GM06990 (cell line): Measurements from ENCODE around the gene EXOC2.
A peak's percentile ranks its signal among the peaks of the same experiment; 100 is the strongest.

Experiments
- DNase-seq: peaks from one replicate; pipeline ENCODE4 v3.0.0-alpha.2; 2011; ENCODE audit not compliant: insufficient read length; ENCODE audit errors: extremely low read depth
- H3K27me3 ChIP-seq: replicated peaks from 2 replicates; pipeline ENCODE4 v1.6.0; 2011; ENCODE audit warnings: low read length; ENCODE audit not compliant: control insufficient read depth, insufficient read depth
- H3K36me3 ChIP-seq: 2 replicates; pipeline ENCODE4 v1.5.1; 2011; ENCODE audit warnings: low read length; ENCODE audit not compliant: control insufficient read depth, insufficient read depth
- H3K4me3 ChIP-seq: replicated peaks from 2 replicates; pipeline ENCODE4 v1.5.1; 2011; ENCODE audit warnings: low read depth, mild to moderate bottlenecking, control low read depth, low read length
- CTCF ChIP-seq: IDR thresholded peaks from 2 replicates; pipeline ENCODE4 v1.5.1; 2011; ENCODE audit warnings: low read length, control low read depth, mild to moderate bottlenecking, inconsistent platforms; ENCODE audit not compliant: insufficient read depth, poor library complexity, severe bottlenecking

Gene EXOC2

GRCh38 chr6:475314-475713, 217.6 kb downstream of the EXOC2 start:
- Histone ChIP-seq H3K27me3 (no peaks in the 10 kb centered on the region), H3K4me3 (no peak overlapping the region), H3K36me3 (no peaks in the 10 kb centered on the region)
- TF ChIP-seq CTCF, result no peak
- DNase-seq, result no peak

GRCh38 chr6:474453-475185, 218.3 kb downstream of the EXOC2 start:
- TF ChIP-seq CTCF, result no peak
- Histone ChIP-seq H3K27me3 (no peaks in the 10 kb centered on the region), H3K36me3 (no peaks in the 10 kb centered on the region), H3K4me3 (no peak overlapping the region)
- peak; percentile 70 for DNase-seq

- TF ChIP-seq CTCF, result no peak
- Histone ChIP-seq H3K36me3 (no peaks in the 10 kb centered on the region), H3K4me3 (no peak overlapping the region), H3K27me3 (no peaks in the 10 kb centered on the region)
- DNase-seq, result no peak
Measured at GRCh38 chr6:473768-474452, 219.0 kb downstream of the EXOC2 start.

- TF ChIP-seq CTCF, result no peak
- Histone ChIP-seq H3K4me3 (no peak overlapping the region), H3K27me3 (no peaks in the 10 kb centered on the region), H3K36me3 (no peaks in the 10 kb centered on the region)
- no peak for DNase-seq
Measured at GRCh38 chr6:473356-473755, 219.6 kb downstream of the EXOC2 start.

- no peak for TF ChIP-seq CTCF
- DNase-seq, result peak; percentile 69
- Histone ChIP-seq H3K36me3 (no peaks in the 10 kb centered on the region), H3K4me3 (no peak overlapping the region), H3K27me3 (no peaks in the 10 kb centered on the region; the same call in 1 of the 2 replicates)
Measured at GRCh38 chr6:470901-471448, 222.0 kb downstream of the EXOC2 start.
